AG10803 (cell line): ENCODE measurements around the gene HTT.
"Not testable (repeated sequence)": the region's sequence is repeated elsewhere in the genome, so short reads cannot be mapped to it uniquely, and the experiment has no call there.

ENCODE experiments used
- DNase-seq: peaks from one replicate; pipeline ENCODE4 v3.0.0; 2010; ENCODE audit warnings: low read depth
- H3K4me3 ChIP-seq: 2 replicates; pipeline ENCODE4 v1.5.1; 2011; ENCODE audit warnings: mild to moderate bottlenecking, low read length, control low read depth
- TF ChIP-seq, protein P1 (sequence below): conservative IDR thresholded peaks from 2 replicates; pipeline ENCODE4 v1.5.1; 2011; ENCODE audit warnings: mild to moderate bottlenecking, low read length, control low read depth, inconsistent platforms

Gene HTT

DNA sequence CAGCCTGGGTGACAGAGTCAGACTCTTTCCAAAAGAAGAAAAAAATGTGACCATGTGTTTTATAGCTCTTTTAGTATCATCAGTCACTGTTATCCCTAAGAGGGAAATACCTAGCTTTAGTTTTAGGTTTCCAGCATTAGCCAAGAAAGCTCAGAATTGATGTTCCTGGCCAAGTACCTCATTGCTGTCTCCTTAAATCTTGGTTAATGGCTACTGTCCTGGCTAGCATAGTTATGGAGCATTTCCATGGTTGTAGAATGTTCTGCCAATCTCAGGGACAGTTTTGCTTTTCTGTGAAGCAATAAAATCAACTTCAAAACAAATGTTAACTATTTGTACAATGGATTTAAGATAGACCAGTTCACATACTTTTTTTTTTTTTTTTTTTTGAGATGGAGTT, 74.4 kb downstream of the HTT start:
- no peak overlapping the region for H3K4me3 ChIP-seq
- TF ChIP-seq, protein P1, sequence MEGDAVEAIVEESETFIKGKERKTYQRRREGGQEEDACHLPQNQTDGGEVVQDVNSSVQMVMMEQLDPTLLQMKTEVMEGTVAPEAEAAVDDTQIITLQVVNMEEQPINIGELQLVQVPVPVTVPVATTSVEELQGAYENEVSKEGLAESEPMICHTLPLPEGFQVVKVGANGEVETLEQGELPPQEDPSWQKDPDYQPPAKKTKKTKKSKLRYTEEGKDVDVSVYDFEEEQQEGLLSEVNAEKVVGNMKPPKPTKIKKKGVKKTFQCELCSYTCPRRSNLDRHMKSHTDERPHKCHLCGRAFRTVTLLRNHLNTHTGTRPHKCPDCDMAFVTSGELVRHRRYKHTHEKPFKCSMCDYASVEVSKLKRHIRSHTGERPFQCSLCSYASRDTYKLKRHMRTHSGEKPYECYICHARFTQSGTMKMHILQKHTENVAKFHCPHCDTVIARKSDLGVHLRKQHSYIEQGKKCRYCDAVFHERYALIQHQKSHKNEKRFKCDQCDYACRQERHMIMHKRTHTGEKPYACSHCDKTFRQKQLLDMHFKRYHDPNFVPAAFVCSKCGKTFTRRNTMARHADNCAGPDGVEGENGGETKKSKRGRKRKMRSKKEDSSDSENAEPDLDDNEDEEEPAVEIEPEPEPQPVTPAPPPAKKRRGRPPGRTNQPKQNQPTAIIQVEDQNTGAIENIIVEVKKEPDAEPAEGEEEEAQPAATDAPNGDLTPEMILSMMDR, result no peak

DNA sequence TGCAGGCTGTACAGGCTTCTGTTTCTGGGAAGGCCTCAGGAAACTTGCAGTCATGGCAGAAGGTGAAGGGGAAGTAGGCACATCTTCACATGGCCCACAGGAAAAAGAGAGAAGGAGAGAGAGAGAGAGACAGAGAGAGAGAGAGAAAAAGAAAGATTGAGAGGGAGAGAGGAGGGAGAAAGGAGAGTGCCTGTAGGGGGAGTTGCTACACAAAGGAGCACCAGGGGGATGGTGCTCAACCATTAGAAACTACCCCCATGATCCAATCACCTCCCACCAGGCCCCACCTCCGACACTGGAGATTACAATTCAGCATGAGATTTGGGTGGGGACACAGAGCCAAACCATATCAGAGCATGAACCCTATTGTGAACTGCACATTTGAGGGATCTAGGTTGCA, 76.8 kb downstream of the HTT start:
- not testable (repeated sequence) for H3K4me3 ChIP-seq, DNase-seq

More for the DNA sequence above, 74.4 kb downstream of the HTT start:
- no peak for DNase-seq

DNA sequence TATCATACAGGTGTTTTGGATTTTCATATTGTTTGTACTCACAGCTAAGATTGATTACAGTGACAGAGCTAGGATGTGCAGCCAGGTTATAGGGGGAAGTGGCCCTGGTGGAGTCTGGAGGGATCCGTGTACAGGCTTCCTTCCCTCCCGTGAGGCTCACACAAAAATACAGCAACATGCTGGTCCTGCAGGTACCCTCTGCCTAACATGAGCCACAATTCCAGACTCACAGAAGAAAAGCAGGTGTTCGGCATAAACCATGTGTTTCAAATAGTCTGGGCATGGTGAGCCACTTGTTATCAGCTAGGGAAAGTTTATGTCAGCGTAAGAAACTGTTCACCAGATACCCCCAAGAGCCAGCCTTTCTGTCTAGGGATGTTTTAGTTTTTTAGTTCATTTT, 82.9 kb downstream of the HTT start:
- H3K4me3 ChIP-seq, result no peak overlapping the region
- TF ChIP-seq, protein P1, result no peak
- no peak for DNase-seq

DNA sequence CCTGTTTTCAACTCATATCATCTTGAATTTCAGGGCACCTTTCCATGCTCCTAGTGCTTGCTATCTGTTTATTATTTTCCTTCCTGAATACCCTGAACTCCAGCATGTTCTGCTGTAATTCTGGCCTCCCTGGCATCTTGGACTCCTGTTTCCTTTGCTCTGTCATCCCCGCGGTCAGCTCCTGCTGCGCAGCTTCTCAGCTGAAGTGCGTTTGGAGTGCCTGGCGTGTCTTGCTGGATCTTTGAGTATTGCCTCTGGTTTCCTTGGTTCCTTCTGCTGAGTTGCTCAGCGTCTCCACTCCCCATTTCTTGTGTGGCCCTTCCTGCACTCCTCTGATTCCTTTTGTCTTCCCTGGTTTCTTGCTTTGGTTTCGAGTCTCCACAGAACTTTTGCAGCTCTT, 84.4 kb downstream of the HTT start:
- no peak for DNase-seq
- TF ChIP-seq, protein P1, result no peak
- no peak overlapping the region for H3K4me3 ChIP-seq

DNA sequence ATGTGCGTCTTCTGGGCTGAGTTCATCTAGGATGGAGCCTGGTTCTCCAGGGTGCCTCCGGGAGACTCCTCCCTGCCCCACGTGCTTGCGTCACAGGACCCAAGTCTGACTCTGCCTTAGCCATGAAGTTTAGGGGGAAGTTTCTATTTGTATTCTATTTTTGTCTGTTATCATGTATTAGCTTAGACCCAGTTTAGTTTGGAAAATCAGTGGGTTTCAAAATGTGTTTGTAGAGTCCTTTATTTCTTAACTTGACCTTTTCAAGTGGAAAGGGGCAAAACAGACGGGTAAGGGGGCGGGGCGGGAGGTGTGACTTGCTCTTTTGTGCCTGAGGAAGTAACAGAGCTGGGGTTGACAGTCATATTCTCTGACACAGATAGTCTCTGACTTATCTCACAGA, 86.0 kb downstream of the HTT start:
- DNase-seq, result no peak
- TF ChIP-seq, protein P1, result no peak
- no peak overlapping the region for H3K4me3 ChIP-seq

DNA sequence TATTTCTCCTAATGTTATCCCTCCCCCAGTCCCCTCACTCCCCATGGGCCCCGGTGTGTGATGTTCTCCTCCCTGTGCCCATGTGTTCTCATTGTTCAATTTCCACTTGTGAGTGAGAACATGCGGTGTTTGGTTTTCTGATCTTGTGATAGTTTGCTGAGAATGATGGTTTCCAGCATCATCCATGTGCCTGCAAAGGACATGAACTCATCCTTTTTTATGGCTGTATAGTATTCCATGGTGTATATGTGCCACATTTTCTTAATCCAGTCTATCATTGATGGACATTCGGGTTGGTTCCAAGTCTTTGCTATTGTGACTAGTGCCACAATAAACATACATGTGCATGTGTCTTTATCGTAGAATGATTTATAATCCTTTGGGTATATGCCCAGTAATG, 86.6 kb downstream of the HTT start:
- H3K4me3 ChIP-seq, result not testable (repeated sequence)

DNA sequence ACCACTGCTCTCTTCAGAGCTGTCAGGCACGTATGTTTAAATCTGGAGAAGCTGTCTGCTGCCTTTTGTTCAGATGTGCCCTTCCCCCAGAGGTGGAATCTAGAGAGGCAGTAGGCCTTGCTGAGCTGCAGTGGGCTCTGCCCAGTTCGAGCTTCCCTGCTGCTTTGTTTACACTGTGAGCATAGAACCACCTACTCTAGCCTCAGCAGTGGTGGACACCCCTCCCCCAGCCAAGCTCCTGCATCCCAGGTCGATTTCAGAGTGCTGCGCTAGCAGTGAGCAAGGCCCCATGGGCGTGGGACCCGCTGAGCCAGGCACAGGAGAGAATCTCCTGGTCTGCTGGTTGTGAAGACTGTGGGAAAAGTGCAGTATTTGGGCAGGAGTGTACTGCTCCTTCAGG, 92.0 kb downstream of the HTT start:
- not testable (repeated sequence) for DNase-seq

More for the DNA sequence above, 86.6 kb downstream of the HTT start:
- not testable (repeated sequence) for DNase-seq

DNA sequence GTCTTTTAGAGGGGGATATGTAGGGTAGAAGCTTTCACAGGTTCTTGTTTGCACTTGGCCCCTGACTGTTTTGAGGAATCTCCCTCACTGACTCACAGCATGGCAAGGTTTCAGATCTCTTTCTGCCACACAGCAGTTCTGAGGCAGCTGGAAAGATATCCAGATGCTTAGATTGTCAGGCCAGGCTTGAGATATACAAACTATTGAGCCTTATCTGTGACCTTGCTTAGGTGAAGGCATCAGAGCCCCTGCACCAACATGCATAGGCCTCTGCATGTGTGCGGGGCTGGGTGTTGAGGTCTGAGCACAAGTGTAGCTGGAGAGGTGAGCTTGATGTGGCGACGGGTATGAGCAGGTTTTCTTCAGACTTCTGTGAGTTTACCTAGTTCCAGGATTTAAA, 93.5 kb downstream of the HTT start:
- peak; percentile 39 for DNase-seq
- TF ChIP-seq, protein P1, result no peak
- H3K4me3 ChIP-seq, result no peak overlapping the region

More for the DNA sequence above, 92.0 kb downstream of the HTT start:
- not testable (repeated sequence) for H3K4me3 ChIP-seq
